ENCODE data around the gene ASB13.

DNA sequence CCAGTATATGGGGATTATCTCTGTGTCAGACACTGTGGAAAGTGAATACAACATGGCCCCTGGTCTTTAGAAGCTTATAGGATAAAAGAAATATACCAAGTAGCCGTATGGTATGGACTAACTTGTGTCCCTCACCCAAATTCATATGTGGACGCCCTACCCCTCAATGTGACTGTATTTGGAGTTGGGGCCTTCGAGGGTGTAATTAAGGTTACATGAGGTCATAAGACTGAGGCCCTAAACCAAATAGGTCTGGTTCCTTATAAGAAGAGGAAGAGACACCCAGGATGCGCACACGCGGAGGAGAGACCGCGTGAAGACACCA is 36.3 kb downstream of the ASB13 start:
- TF ChIP-seq, protein P1, sequence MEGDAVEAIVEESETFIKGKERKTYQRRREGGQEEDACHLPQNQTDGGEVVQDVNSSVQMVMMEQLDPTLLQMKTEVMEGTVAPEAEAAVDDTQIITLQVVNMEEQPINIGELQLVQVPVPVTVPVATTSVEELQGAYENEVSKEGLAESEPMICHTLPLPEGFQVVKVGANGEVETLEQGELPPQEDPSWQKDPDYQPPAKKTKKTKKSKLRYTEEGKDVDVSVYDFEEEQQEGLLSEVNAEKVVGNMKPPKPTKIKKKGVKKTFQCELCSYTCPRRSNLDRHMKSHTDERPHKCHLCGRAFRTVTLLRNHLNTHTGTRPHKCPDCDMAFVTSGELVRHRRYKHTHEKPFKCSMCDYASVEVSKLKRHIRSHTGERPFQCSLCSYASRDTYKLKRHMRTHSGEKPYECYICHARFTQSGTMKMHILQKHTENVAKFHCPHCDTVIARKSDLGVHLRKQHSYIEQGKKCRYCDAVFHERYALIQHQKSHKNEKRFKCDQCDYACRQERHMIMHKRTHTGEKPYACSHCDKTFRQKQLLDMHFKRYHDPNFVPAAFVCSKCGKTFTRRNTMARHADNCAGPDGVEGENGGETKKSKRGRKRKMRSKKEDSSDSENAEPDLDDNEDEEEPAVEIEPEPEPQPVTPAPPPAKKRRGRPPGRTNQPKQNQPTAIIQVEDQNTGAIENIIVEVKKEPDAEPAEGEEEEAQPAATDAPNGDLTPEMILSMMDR (IDR thresholded peaks at IDR 0.05) = peak; percentile 54; the same call in 1 of the 2 replicates
- TF ChIP-seq, protein P2, sequence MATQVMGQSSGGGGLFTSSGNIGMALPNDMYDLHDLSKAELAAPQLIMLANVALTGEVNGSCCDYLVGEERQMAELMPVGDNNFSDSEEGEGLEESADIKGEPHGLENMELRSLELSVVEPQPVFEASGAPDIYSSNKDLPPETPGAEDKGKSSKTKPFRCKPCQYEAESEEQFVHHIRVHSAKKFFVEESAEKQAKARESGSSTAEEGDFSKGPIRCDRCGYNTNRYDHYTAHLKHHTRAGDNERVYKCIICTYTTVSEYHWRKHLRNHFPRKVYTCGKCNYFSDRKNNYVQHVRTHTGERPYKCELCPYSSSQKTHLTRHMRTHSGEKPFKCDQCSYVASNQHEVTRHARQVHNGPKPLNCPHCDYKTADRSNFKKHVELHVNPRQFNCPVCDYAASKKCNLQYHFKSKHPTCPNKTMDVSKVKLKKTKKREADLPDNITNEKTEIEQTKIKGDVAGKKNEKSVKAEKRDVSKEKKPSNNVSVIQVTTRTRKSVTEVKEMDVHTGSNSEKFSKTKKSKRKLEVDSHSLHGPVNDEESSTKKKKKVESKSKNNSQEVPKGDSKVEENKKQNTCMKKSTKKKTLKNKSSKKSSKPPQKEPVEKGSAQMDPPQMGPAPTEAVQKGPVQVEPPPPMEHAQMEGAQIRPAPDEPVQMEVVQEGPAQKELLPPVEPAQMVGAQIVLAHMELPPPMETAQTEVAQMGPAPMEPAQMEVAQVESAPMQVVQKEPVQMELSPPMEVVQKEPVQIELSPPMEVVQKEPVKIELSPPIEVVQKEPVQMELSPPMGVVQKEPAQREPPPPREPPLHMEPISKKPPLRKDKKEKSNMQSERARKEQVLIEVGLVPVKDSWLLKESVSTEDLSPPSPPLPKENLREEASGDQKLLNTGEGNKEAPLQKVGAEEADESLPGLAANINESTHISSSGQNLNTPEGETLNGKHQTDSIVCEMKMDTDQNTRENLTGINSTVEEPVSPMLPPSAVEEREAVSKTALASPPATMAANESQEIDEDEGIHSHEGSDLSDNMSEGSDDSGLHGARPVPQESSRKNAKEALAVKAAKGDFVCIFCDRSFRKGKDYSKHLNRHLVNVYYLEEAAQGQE (IDR thresholded peaks at IDR 0.05; ENCODE audit: insufficient read depth in 1 of 2, low read depth in 2 of 2, low read length in 1 of 2) = no peak
- TF ChIP-seq POLR2AphosphoS5 (IDR thresholded peaks at IDR 0.05; ENCODE audit: low read depth, low read length) = no peak
- no peak for TF ChIP-seq SIN3A (IDR thresholded peaks at IDR 0.05; ENCODE audit: borderline replicate concordance, insufficient read depth, low read depth, low read length)
